HepG2 (cell line): Measurements from ENCODE around the gene HTRA2. TPM values are rescaled to one million over a fixed set of nuclear protein-coding genes. Genes with fewer than 3 reads are reported as not detected.

Experiments used
- AGO1 ChIP-seq: fragments of 200-400 bp; formaldehyde crosslinking; IDR thresholded peaks from 2 replicates; pipeline ENCODE4 v1.6.1; 2017; ENCODE audit warnings: mild to moderate bottlenecking, low read depth, low read length, moderate library complexity; ENCODE audit not compliant: poor library complexity, severe bottlenecking
- ARNT ChIP-seq: fragments of 450-650 bp; IDR thresholded peaks from 2 replicates; pipeline ENCODE4 v1.6.1; 2017
- ELF3 ChIP-seq: IDR thresholded peaks from 2 replicates; pipeline ENCODE4 v1.6.1; 2016; ENCODE audit warnings: missing genetic modification reagents, missing compliant biosample characterization
- FOXO1 ChIP-seq: sonication (generic); formaldehyde crosslinking; IDR thresholded peaks from 2 replicates; pipeline ENCODE4 v1.4.0; 2020; ENCODE audit warnings: missing genetic modification reagents
- GZF1 ChIP-seq: sonication (generic); formaldehyde crosslinking; IDR thresholded peaks from 2 replicates; pipeline ENCODE4 v1.5.1; 2020; ENCODE audit warnings: mild to moderate bottlenecking, missing genetic modification reagents
- KLF6 ChIP-seq: IDR thresholded peaks from 2 replicates; pipeline ENCODE4 v1.8.0; 2016; ENCODE audit warnings: missing biosample characterization, missing genetic modification reagents
- MIER2 ChIP-seq: IDR thresholded peaks from 2 replicates; pipeline ENCODE4 v1.6.1; 2016; ENCODE audit warnings: missing biosample characterization, missing genetic modification reagents
- MXI1 ChIP-seq: IDR thresholded peaks from 3 replicates; pipeline ENCODE4 v1.6.1; 2012; ENCODE audit warnings: low read depth, low read length, inconsistent platforms, borderline replicate concordance
- PBX2 ChIP-seq: IDR thresholded peaks from 2 replicates; pipeline ENCODE4 v1.6.1; 2016; ENCODE audit warnings: control low read depth
- PHF20 ChIP-seq: sonication (generic); formaldehyde crosslinking; IDR thresholded peaks from 2 replicates; pipeline ENCODE4 v1.5.0; 2020; ENCODE audit warnings: mild to moderate bottlenecking, missing genetic modification reagents
- XBP1 ChIP-seq: sonication (generic); formaldehyde crosslinking; IDR thresholded peaks from 2 replicates; pipeline ENCODE4 v1.5.0; 2020; ENCODE audit warnings: missing genetic modification reagents
- ZNF280D ChIP-seq: sonication (generic); formaldehyde crosslinking; IDR thresholded peaks from 2 replicates; pipeline ENCODE4 v1.5.1; 2020; ENCODE audit warnings: mild to moderate bottlenecking, missing genetic modification reagents
- ZNF503 ChIP-seq: sonication (generic); formaldehyde crosslinking; IDR thresholded peaks from 2 replicates; pipeline ENCODE4 v1.4.0; 2020; ENCODE audit warnings: missing genetic modification reagents
- polyA plus RNA-seq, 8 experiments: library from polyadenylated mRNA; depleted of rRNA in 3 of 8; stranded (reverse) in 7 of 8; unstranded in 1 of 8; fragments of >200 nt; fragmentation: Illumina TruSeq in 4 of 8; extraction: Trizol in 4 of 8; gene quantifications; 2 replicates each; pipeline versions ENCODE4 v1.2.1 to v1.2.3, GENCODE V29; 2011 to 2016; ENCODE audit warnings: low read depth in 4 of 8, missing spikeins in 1 of 8, mixed read lengths in 1 of 8; ENCODE audit not compliant: insufficient read depth in 1 of 8
- total RNA-seq, 5 experiments: library from RNA; depleted of rRNA; stranded (reverse); fragments of >200 nt; fragmentation: Illumina TruSeq; extraction: Trizol; gene quantifications; 2 replicates each; pipeline ENCODE4 v1.2.3, GENCODE V29; 2016; ENCODE audit warnings: low read depth in 1 of 5

The HTRA2 gene
- total and polyA plus RNA-seq, 2 of the 13 experiments (the other 11 are each of a cell fraction or from before 2014, with no cell fraction given): 47.7 to 50.3 TPM

- peak; percentile 61; the same call in 1 of the 2 replicates for TF ChIP-seq ZNF503 (CRISPR knock-in tag)
- TF ChIP-seq GZF1: peak; percentile 84; the same call in 1 of the 2 replicates
- peak; percentile 79 for TF ChIP-seq ELF3 (CRISPR knock-in tag)
- peak; percentile 98 for TF ChIP-seq AGO1
- peak; percentile 87 for TF ChIP-seq PHF20 (CRISPR knock-in tag)
- no peak; the same call in 1 of the 2 replicates for TF ChIP-seq PBX2 (CRISPR knock-in tag)
- peak; percentile 13; the same call in 1 of the 2 replicates for TF ChIP-seq MIER2 (CRISPR knock-in tag)
- TF ChIP-seq MXI1: peak; percentile 79; the same call in 1 of the 3 replicates
- peak; percentile 74; the same call in 1 of the 2 replicates for TF ChIP-seq ZNF280D (CRISPR knock-in tag)
- TF ChIP-seq KLF6 (CRISPR knock-in tag): peak; percentile 50
- TF ChIP-seq XBP1 (CRISPR knock-in tag): no peak
- peak; percentile 63 for TF ChIP-seq FOXO1 (CRISPR knock-in tag)
- TF ChIP-seq ARNT: no peak
- TF ChIP-seq, all 625 proteins: peak for 382
Observed at GRCh38 chr2:74507145-74507925, 22.4 kb upstream of the HTRA2 start, which contains the start of gene PCGF1 (continued).
